GM18907 (cell line): ENCODE measurements around the gene ITPRID2.

Experiments used
- ATAC-seq: cut with Tn5 transposase; IDR thresholded peaks from one replicate; pipeline ENCODE4 v1.9.1; 2021; ENCODE audit warnings: mild to moderate bottlenecking, moderate library complexity; ENCODE audit not compliant: unreplicated experiment

The ITPRID2 gene

DNA sequence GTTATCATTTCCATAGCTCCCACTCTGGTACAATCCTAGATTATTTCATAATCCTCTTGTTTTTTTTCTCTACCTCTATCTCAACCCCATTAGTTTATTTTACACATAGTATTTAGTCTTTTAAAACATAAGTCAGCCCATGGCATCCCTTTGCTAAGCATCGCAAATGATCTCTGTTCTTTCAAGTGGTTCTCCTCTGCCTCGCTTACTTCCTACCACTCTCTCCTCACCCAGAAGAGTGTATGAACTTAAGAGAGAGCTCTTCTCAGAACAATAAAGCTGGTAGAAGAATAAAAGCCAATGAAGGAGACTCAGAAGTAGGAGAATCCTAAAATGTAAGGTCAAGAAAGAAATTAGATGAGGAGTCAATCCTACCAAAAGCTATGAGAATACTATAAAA, 12.2 kb upstream of the ITPRID2 start:
- ATAC-seq, result no peak

DNA sequence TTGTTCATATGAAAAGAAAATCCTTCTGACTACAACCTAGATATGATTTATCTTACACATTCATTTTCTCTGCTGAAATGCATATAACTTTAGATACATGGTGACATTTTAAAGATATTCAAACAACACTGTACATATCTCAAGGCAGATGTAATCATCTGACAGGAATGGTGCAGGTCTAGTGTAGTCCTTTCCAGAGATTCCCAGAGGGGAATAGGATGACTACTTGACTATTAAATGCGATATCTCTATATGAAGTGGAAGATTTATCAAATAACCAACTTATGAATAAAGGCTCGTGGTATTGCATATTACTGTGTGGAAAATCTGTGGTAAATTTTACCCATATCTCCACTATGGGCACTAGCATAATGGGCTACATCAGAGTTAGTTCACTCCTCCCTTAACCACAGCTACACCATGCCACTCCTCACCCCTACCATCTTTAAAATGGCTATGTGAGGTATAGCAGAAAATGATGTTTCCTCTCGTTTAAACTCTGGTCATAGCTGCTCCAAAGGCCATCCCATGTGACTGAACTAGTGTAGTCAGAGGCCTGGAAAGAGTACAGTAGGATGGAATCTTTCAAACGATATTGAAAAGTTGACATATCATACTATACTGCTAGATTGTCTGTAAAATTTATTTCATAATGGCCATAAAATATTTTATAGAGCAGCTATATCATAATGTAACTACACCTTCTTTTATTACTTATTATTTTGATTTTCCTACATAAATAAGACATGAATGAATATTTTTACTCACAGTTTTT, 9.1 kb upstream of the ITPRID2 start:
- no peak for ATAC-seq

DNA sequence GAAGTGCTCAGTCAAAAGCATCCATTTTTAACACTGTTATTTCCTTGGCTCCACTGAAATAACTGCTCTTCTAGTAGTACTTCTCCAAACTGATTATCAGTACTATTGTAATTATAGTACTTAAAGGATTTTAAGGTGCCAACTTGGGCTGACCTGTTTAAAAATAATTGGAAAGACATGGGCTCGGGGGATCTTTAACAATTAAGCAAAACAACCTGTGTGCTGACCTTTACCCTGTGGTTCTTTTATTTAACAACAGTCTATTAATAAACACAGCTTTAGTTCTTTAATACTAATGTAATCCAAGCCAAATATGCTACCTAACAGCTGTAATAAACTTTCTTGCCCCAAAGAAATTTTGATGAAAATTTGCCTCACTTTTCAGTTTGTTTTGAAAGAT, 6.9 kb upstream of the ITPRID2 start:
- no peak for ATAC-seq

DNA sequence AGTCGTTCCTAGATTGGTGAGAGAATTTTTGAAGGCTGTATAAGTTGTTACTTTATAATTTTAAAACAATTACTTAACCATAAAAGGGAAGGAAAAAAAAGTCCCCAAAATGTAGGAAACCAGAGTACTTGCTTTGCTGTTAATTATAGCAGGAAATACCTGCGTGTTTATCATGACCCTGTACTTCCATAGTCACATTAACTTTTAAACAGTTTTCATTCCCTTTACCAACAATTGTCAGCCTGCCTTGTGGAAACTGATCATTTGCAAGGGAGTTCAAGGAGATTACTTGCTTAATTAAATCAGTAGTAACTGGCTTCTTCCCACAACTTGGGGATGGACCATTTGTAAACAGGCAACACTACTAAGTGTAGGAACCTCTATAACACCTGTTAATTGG, 6.4 kb upstream of the ITPRID2 start:
- ATAC-seq, result no peak

DNA sequence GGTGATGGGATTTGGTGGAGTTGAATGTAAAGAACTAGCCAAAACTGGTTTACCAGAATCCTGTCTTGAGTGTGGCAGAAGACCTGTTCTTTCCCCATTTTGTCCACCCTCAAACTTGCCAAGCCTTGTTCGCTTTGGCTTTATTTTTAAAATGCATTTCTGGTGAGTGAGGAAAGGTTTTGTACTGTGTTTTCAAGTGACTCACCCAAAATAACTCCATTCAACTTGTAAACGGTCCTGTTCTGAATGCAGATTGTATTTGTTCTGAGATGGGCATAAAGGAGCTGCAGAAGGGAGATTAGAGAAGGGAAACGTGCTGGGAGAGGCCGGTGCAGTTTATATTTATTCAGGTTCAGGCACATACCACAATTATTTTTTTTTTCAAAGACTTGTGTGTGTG, 5.3 kb upstream of the ITPRID2 start:
- no peak for ATAC-seq

DNA sequence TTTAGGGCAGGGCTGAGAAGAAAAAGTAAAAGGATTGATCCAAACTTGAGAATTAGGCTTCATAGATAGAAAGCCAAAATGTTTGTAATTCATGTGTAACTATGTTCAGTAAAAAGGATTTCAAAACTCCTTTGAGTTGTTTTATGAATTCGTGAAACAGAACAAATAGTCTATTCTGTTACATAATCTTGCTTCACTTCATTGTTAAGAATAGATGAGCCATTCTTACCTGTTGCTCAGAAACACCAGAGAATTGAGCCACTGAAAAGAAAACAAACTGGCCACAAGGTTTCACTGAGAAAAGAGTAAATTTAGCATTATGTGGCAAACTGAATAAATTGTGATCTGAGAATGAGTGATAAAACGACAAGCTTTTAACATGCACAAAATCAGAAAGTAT, 4.5 kb upstream of the ITPRID2 start:
- no peak for ATAC-seq

DNA sequence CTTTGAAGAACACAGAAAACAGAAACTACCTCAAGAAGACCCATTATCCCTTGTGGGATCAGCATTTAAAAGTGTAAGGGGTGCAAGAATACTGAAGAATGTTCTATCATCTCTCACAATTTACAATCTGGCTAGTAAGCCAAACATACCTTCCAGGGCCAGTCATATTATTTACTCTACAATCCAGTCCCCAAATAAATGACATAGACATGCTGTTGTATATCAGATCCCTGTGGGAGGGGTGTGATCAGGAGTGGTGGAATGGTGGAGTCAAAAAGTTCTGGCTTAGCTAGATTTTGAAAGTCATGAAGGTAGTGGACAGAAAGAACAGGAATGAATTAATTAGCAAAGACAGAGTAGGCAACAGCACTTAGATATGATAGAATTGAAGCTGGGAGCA, 1.8 kb upstream of the ITPRID2 start:
- ATAC-seq, result no peak

DNA sequence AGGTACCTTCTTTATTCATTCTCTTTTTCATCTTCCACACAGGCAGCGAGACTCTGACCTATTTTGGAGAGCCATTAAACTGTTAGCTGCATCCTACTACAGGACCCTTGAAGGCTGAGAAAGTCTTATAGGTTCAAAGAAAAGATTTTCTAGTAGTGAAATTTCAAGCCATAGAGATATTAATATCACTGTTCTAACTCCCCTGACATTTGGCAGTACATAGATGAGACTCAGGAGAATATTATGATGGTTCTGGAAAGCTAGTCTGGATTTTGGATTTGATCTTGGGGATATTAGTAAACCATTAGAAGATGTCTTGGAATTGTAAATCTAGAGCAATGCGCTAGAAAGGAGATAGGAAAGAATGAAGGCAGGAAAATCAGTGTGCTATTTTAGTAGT, 1.3 kb upstream of the ITPRID2 start:
- ATAC-seq, result no peak

DNA sequence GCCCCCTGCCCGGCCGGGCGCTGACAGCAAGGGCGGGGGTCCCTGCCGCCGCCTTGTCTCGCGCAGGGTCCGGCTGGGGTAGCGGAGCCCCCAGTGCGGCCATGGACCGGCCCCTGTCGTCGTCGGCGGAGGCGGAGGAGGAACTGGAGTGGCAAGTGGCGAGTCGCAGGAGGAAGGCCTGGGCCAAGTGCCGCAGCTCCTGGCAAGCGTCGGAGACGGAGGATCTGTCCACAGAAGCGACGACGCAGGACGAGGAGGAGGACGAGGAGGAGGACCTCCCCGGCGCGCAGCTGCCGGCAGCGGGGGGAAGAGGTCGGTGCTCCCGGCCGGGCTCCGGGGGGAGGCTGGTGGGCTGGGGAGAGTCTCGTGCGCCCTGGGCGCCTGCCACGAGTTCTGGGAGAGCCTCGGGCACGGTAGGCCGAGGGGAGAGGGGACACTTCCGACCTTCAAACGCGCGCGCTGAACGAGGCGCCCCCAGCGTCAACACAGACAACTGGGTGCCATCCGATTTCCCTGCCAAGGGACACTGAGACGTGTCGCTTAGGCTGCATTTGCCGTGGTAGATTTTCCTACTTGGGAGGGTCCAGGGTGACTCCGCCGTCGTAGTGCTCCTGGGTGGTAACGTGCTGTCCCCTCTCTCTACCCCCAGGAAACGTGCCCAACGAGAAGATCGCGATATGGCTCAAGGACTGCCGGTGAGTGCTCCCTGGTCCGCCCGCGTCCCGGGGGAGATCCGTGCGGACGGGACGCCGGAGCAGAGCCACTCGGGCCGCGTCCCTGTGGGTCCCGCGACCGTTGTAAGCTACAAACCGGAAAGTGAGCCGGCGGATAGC, 652 bp downstream of the ITPRID2 start:
- peak; percentile 69 for ATAC-seq

DNA sequence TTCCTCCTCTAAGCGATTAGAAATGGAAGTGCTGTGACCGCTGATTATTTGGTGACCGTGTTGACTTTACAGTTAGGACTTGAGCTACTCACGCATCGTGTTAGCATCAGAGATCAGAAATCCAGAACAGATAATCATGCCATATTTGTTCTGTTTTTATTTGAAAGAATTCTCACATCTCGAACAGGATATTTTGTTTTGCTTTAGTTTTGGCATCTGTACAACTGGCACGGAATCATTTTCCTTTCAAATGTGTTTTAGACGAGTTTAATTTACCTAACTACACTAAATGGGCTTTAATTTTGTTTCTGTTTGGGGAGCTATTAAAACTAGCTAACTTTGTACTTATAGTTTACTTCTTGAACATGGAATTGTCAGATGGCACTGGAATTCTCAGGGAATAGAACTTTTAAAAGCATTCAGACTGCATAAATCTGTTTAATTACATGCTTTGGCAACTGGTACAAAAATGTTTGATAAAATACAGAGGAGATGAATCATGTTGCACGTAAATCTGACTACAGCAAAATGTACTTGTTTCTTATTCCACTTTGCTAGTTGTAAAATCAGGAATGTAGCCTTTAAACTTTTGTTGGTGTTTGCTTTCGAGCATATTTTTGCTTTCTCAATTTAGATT, 1.4 kb downstream of the ITPRID2 start:
- no peak for ATAC-seq

DNA sequence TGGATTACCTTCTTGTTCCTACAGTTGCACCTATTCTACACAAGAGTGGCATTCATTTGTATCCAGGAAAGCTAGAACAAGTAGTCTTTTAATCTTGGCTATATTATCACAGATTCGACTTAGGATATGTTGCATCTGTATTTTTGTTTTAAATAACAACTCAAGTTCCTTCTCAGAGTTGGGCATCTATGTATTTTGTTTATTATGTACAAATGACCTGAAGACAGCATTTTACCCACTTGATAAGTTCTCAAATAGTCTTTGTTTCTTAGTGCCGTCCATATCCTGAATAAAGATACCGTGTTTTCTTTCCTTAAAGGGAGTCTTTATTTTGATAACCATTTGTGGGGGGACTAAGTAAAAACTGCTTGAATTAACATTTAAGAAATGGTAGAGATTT, 2.9 kb downstream of the ITPRID2 start:
- ATAC-seq, result no peak

DNA sequence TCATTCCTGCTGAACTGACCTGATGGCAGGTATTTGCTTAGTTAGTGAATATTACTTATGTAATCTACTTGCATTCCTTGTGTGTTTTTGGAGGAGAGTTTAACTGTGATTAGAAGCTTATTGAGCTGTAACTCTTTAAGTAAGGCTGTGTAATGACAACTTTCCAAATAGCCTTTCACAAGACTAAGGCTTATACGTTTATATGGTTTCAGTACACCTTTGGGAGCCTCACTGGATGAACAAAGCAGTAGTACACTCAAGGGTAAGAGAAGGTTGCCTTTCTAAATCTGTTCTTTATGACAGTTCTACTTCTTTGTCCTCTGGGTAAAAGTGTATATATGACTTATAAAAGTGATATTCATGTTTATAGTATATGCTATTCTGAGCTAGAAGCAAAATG, 4.3 kb downstream of the ITPRID2 start:
- no peak for ATAC-seq

DNA sequence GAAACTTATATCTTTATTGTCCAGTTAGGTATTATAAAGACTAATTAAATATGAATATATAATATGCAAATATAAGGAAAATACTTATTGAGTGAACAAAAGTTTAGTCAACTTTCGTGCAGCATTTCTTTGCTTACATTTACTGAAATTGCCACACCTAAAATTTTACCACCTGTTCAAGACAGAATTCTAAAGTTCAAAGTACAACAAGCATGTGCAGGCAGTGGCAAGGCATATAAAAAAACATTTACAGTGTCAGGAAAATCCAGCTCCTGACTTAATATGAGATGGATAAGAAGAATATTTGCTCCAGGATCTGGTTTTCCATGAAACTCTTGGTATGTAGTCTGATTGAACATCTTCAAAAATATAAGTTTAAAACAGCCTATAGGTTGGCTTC, 4.8 kb downstream of the ITPRID2 start:
- no peak for ATAC-seq

DNA sequence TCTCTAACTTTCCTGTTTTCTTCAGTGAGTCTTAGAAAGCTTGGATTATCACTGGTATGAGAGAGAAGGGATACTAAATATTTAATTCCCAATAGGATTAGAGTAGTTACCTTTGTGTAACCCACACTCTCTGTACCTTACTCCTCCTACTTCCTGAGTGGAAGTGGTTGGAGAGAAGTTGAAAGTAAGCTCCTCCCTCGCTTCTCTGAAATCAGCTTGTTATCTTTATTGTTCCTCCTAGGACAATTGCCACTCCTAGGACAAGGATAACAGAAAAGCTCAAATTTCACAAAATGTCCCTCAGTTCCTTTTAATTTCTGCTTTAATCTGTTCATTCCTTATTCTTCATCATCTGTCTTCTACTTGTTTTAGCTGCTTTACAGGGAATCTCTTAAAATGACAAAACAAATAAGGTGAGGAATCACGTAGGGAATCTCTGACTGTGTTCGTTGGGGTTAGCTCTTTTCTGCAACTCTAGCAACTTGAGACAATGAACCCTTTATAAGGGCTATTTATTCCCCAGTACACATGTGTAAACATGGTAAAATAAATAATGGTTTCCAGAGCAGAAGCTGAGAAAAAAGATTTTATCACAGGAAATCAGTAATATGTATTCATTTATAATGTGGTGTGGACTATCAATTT, 8.6 kb downstream of the ITPRID2 start:
- ATAC-seq, result no peak

DNA sequence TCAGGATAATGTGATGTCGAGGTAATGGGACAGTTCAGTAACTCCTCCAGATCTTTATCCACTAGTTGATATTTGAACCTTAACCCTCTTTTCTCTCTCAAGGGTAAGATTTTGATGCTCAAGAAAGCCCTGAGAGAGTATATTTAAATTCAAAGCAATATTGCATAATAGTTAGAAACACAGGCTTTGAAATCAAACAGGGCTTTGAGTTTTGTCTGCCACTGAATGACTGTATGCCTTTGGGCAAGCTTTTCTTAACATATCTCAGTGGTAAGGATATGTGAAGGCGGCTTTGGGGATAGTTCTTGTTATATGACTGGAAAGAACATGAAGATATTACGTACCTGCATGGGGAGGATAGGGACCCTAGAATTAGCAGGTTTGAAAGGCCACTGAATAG, 11.1 kb downstream of the ITPRID2 start:
- ATAC-seq, result no peak

DNA sequence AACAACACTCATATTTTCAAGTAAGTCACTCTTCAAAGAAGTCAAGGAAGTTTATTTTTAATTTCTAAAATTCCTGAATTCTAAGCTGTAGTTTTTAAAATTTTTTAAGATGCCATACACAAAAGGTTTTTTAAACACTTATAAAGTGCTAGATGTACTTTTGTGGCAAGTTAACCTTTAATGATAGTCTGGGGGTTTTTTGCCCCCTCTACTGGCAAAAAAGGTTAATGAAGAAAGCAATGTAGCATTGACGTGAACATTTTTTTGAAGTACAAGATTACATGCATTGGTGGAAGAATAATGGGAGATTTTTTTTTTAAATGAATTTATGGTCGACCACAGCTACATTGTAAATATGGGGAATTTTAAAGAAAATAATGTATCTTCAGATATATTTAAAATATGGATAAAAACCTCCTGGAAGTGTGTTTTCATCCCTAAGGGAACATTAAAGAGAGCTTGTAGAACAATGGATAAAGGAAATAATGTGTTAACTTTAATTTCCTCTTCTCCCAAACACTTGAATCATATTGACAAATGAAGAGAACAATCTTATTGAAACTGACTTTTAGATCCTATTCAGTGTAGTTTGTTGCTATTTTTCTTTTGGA, 12.6 kb downstream of the ITPRID2 start:
- no peak for ATAC-seq

DNA sequence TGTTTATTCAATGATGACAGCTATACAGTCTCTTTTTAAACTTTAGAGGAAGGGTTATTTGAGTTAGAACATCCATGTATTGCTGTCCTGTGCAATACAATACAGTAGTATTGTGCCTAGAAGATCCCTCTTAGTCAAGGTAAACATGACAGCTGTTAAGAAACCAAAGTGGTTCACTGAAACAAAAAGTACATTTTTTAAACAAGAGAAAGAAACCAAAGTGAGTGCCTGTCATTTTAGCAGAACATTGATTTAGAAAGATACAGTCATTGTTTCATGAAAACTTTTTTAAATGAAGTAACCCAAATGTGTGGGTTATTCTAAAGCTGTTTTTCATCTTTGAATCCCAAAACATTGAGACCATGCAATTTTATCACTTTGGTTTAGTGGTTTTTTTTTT, 15.5 kb downstream of the ITPRID2 start:
- peak; percentile 47 for ATAC-seq

DNA sequence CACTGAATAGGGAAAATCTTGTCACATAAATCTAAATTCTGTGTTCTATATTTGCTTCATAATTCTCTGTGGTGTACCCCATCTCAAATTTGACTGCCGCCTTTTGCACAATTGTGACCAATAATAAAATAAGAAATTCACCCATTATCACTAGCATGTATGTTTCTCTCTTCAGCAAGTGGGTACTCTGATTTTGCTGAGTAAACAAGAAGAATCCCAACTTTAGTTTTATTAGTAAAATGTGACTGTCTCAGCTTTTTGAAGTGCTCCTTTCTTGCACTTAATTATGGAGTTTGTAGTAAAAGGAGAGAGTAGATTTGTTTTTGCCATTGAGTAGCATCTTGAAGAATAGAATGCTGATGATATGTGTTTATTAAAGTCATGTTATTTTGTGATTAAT, 16.1 kb downstream of the ITPRID2 start:
- ATAC-seq, result no peak

DNA sequence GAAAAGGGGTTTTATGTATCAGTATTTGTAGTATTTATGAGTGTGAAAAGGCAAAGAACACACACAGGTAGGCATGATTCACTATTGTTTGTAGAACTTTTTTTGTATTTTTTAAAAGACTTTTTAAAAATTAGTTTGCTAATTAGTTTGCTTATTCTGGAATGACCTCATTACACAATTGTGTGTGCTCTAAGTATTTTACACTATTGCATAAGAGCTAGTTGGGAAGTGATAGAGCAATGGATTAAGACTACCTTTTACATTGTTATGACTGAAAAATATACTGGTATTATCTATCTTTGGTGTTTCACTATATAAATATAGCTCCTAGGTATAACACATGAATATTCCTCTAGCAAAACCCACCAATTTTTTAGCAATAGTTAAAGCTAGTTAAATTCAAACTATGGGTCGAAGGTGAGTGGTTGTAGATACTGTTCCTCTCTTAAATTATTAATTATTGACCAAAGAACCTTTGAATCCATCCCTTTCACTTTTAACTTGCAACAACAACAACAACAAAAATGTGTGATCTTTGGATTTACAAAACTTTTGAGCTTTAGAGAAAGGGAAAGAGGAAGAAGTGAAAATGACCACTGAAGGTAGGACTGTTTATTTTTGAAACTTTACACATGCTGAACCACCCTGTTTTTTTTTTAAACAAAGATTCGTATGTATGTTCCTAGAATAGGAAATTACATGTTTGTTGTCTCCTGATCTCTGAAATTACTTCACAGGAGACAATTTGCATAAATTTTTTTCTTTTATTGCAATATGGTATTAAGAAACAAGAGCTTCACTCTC, 18.7 kb downstream of the ITPRID2 start:
- ATAC-seq, result no peak

DNA sequence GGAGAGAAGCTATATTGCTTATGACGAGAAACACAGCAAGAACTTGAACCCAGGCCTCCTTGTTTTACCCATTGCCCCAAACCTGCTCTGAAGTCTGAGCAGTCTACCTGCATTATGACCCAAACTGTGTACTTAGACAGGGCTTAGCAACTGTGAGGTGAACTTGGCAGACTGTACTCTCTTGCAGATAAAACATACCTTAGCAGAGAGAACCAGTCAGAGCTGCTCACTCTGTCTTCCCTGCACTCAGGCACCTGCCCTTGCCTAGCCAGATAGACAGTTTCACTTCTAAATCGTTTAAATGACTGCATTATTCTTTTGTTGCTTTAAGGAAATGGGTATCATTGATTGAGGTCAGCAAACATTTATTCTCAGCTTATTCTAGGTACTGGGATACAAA, 20.3 kb downstream of the ITPRID2 start:
- ATAC-seq, result no peak
